Tibial nerve (tissue), 4 donors: Measurements from ENCODE around the gene AHCYL1. TPM values are rescaled to one million over a fixed set of nuclear protein-coding genes. Genes with fewer than 3 reads are reported as not detected.
A peak's percentile ranks its signal among the peaks of the same experiment; 100 is the strongest.

Experiments
- DNase-seq, 2 donors: peaks; one replicate each; pipeline ENCODE4 v3.0.0-alpha.2; 2019; ENCODE audit warnings: low spot score in 2 of 2
- H3K27ac ChIP-seq, 4 donors: fragments of 200-600 bp; sonication (generic) in 3 of 4; one replicate each; pipeline ENCODE4 v1.5.1; 2017 to 2019; ENCODE audit warnings: mild to moderate bottlenecking in 1 of 4
- H3K27me3 ChIP-seq, 2 donors: fragments of 200-600 bp; sonication (generic) in 1 of 2; one replicate each; pipeline versions ENCODE4 v1.5.1 to v1.6.0; 2017 to 2019
- H3K36me3 ChIP-seq, 3 donors: fragments of 200-600 bp; sonication (generic); one replicate each; pipeline ENCODE4 v1.5.1; 2018 to 2019
- H3K4me1 ChIP-seq, 4 donors: fragments of 200-600 bp; sonication (generic) in 3 of 4; one replicate each; pipeline ENCODE4 v1.5.1; 2017 to 2019
- H3K4me3 ChIP-seq, 4 donors: fragments of 200-600 bp; sonication (generic) in 3 of 4; one replicate each; pipeline ENCODE4 v1.5.1; 2017 to 2019; ENCODE audit warnings: mild to moderate bottlenecking in 1 of 4, moderate library complexity in 1 of 4
- H3K9me3 ChIP-seq, 4 donors: fragments of 200-600 bp; sonication (generic) in 3 of 4; one replicate each; pipeline ENCODE4 v1.5.1; 2017 to 2019
- CTCF ChIP-seq, 5 experiments: fragments of 200-600 bp in 3 of 5; fragments of 450-650 bp in 2 of 5; sonication (generic) in 3 of 5; IDR thresholded peaks; one replicate each; pipeline ENCODE4 v1.5.1; 2016 to 2019; ENCODE audit warnings: antibody characterized with exemption in 5 of 5, mild to moderate bottlenecking in 3 of 5, moderate library complexity in 2 of 5
- EP300 ChIP-seq, 2 donors: sonication (generic); formaldehyde crosslinking; IDR thresholded peaks; one replicate each; pipeline ENCODE4 v1.6.1; 2017; ENCODE audit warnings: antibody characterized with exemption in 2 of 2, mild to moderate bottlenecking in 1 of 2
- POLR2A ChIP-seq, 2 donors: fragments of 450-650 bp; IDR thresholded peaks; one replicate each; pipeline ENCODE4 v1.6.1; 2017; ENCODE audit warnings: antibody characterized with exemption in 2 of 2, mild to moderate bottlenecking in 2 of 2, moderate library complexity in 2 of 2
- WGBS, 2 donors: methylation state at CpG; one replicate each; pipeline ENCODE4 v1.1.5; 2018; 5-methylcytosine and 5-hydroxymethylcytosine counted together
- total RNA-seq, 4 donors: library from RNA; depleted of rRNA; stranded (reverse); fragments of >200 nt; gene quantifications; one replicate each; pipeline ENCODE4 v1.1.0, GENCODE V29; 2016

Gene AHCYL1
- total RNA-seq, 4 donors from 2014 or later: 45.4 to 76.3 (median 55.6) TPM

DNA sequence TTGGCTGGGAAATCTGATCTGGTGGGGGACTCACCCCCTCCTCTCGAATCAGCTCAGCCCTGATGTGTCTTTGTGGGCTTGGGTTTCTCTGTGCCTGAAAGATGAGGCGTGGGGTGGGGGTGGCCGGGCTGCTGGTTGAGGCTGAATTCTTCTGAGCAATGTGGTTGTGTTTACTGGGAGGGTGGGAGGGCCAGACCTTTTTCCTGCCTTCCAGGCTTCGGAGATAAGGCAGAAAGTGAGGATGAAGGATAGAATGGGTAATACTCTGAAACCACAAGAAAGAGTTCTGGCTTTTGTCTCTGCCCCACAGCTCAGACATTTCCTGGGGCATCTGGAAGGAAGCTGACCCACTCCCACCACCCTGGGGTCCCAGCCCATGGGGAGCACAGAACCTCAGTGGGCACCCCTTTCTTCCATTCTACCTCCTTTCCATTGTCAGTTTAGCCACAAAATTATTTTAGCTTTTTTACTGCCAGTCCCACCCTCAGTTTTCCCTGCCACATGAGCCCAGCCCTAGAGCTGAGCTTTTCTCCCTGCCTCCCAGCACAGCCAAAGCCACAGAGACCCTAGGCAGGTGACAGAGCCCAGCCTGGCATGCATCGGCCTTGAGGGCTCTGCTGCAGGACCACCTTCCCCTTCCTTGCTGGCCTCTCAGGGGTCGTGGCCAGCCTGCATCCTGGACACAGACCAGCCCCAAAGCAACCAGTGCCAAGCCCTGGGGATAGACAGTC is 74.7 kb downstream of the AHCYL1 start:
- no peaks in the 10 kb centered on the region for H3K9me3 ChIP-seq
- no peak overlapping the region for H3K4me3 ChIP-seq
- peaks cover 0 to 19% (median 0%) of the 10 kb centered on the region in 4 donors for H3K4me1 ChIP-seq
- WGBS, 2 donors: 58 to 76% methylated on average over 6 of the region's 6 CpGs
- no peak for DNase-seq
- H3K27ac ChIP-seq: no peak overlapping the region
- TF ChIP-seq EP300 (IDR thresholded peaks at IDR 0.05): no peak
- TF ChIP-seq CTCF (IDR thresholded peaks at IDR 0.05): no peak
- no peak for TF ChIP-seq POLR2A (IDR thresholded peaks at IDR 0.05)
- peaks cover 0 to 81% (median 2%) of the 10 kb centered on the region in 3 donors for H3K36me3 ChIP-seq
- H3K27me3 ChIP-seq: no peaks in the 10 kb centered on the region

DNA sequence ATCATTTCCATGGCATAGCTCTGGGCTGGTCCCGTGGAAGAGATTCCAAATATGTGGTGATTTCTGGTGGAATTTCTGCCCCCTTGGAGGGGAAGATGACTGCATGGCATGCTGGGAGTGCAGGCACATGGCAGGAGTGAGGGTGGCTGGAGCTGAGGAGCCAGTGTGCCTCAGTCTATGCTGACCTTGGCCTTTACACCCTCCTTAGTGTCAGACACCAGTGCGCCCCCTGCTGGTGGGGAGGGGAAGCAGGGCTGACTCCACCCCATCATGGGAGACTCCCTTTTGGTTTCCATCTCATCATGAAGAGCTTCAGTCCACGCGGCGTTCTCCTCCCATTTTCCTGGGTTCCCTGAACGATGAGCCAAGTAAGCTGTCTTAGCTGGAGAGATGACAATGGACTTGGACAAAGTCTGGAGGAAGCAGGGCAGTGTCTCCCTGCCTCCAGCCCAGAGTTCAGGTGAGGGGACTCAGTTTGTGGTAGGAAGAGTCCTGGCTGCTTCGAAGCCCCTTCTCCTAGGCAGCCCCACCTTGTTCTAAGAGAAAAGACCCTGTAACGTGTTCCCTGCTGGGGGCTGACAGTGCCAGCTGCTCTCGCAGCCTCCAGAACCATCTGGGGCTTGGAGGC is 75.6 kb downstream of the AHCYL1 start:
- Histone ChIP-seq H3K27ac (no peak overlapping the region), H3K27me3 (no peaks in the 10 kb centered on the region), H3K36me3 (peaks cover 0 to 72% (median 0%) of the 10 kb centered on the region in 3 donors), H3K9me3 (no peaks in the 10 kb centered on the region), H3K4me1 (peaks cover 0 to 19% (median 0%) of the 10 kb centered on the region in 4 donors), H3K4me3 (no peak overlapping the region)
- 93 to 94% methylated on average over 8 to 9 of the region's 9 CpGs for WGBS, 2 donors
- TF ChIP-seq CTCF (IDR thresholded peaks at IDR 0.05): peak in 4 of 5 experiments; percentile 43 to 71 (median 48)
- TF ChIP-seq POLR2A (IDR thresholded peaks at IDR 0.05): no peak
- TF ChIP-seq EP300 (IDR thresholded peaks at IDR 0.05): no peak
- DNase-seq: no peak

GRCh38 chr1:110060662-110061060 is 76.1 kb downstream of the AHCYL1 start:
- Histone ChIP-seq H3K36me3 (peaks cover 0 to 67% (median 0%) of the 10 kb centered on the region in 3 donors), H3K4me3 (no peak overlapping the region), H3K27ac (no peak overlapping the region), H3K4me1 (peaks cover 0 to 19% (median 0%) of the 10 kb centered on the region in 4 donors), H3K27me3 (no peaks in the 10 kb centered on the region), H3K9me3 (no peaks in the 10 kb centered on the region)
- TF ChIP-seq POLR2A (IDR thresholded peaks at IDR 0.05) (no peak), EP300 (IDR thresholded peaks at IDR 0.05) (no peak), CTCF (IDR thresholded peaks at IDR 0.05) (no peak)
- DNase-seq: no peak
- WGBS, 2 donors: 93 to 98% methylated on average over 7 of the region's 7 CpGs

GRCh38 chr1:110061341-110061740 is 76.8 kb downstream of the AHCYL1 start:
- Histone ChIP-seq H3K4me1 (peaks cover 0 to 19% (median 0%) of the 10 kb centered on the region in 4 donors), H3K36me3 (peaks cover 0 to 60% (median 0%) of the 10 kb centered on the region in 3 donors), H3K4me3 (no peak overlapping the region), H3K9me3 (no peaks in the 10 kb centered on the region), H3K27me3 (no peaks in the 10 kb centered on the region), H3K27ac (no peak overlapping the region)
- 93 to 100% methylated on average over 10 of the region's 10 CpGs for WGBS, 2 donors
- DNase-seq: no peak
- TF ChIP-seq EP300 (IDR thresholded peaks at IDR 0.05): no peak
- TF ChIP-seq CTCF (IDR thresholded peaks at IDR 0.05): no peak
- no peak for TF ChIP-seq POLR2A (IDR thresholded peaks at IDR 0.05)

DNA sequence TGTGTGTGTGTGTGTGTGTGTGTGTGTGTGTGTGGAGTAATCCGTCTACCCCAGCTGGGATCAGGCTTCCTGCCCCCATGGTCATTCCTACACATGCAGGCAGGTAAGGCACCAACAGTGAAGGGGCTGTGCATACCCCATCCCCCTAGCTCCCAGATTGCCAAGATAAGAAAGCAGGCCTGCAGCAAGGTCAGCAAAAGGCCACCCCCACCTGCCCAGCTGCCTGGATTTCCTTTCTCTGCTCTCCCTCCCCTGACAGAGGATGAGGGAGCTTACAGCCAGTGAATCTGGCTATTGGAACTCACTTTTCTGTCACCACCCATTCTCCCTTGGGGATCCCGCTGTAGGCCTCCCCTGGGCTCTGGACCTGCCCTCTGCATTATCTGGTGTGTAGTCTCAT is 78.0 kb downstream of the AHCYL1 start:
- no peaks in the 10 kb centered on the region for H3K9me3 ChIP-seq
- H3K4me1 ChIP-seq: peaks cover 0 to 14% (median under 1%) of the 10 kb centered on the region in 4 donors
- no peak overlapping the region for H3K4me3 ChIP-seq
- H3K36me3 ChIP-seq: peaks cover 0 to 48% (median 0%) of the 10 kb centered on the region in 3 donors
- TF ChIP-seq POLR2A (IDR thresholded peaks at IDR 0.05) (no peak), CTCF (IDR thresholded peaks at IDR 0.05) (no peak), EP300 (IDR thresholded peaks at IDR 0.05) (no peak)
- DNase-seq: no peak
- peaks cover 0 to 12% of the 10 kb centered on the region in 2 donors for H3K27me3 ChIP-seq
- WGBS, 2 donors: 74 to 82% methylated on average over 2 of the region's 2 CpGs
- no peak overlapping the region for H3K27ac ChIP-seq
